HG02970 (cell line): Measurements from ENCODE around the gene ARHGAP10.

Source experiments
- ATAC-seq: cut with Tn5 transposase; IDR thresholded peaks from one replicate; pipeline ENCODE4 v1.9.1; 2021; ENCODE audit warnings: mild to moderate bottlenecking, moderate library complexity, moderate number of reproducible peaks; ENCODE audit not compliant: unreplicated experiment, low FRiP score

Gene ARHGAP10

GRCh38 chr4:147941373-147941772 lies 209.5 kb downstream of the ARHGAP10 start:
- no peak for ATAC-seq

DNA sequence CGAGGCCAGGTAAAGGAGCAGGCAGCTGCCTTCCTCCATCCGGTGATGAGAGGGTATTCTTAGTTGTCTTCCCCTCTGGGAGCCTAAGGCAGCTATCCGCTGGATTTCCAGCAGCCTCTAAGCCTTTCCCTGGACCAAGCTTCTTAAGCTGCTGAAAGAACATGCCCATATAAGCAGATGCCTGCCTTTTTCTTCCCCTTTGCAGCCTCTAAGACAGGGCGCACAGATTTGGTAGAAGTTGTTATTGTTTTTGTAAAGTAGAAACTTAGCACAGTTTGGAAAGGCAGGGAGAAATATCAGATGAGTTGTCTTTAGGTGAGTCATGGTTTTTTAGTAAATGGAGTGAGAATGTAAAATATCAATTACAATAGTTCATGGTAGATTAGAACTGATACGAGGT lies 210.8 kb downstream of the ARHGAP10 start:
- ATAC-seq = peak; percentile 31

GRCh38 chr4:147943159-147943638 lies 211.3 kb downstream of the ARHGAP10 start:
- peak; percentile 88 for ATAC-seq

GRCh38 chr4:147944249-147944648 lies 212.4 kb downstream of the ARHGAP10 start:
- no peak for ATAC-seq

DNA sequence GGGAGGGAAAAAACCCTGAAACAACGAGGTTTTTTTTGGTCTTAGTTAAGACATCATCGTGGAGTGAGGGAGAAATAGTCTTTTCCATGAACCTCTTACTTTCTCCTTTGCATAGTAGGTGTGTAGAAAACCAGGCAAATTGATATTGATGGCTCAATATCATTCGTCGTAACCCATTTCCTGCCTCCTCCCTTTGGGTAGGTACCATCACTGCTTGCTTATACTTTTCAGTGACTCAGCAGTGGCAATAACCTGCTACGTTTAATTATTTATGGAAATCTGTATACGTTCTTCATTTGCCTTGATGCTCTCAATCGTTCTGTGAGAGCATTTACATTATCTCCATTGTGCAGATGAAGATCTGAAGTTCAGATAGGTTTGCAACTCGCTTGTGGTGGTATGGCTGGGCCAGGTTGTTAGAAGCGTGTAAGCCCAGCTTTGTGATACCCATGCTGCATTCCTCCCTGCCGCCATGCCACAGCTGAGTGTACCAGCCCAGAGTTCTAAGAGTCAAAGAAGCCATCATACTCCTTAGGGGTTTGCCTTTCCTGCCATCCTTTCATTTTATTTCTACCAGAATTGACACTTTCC lies 212.9 kb downstream of the ARHGAP10 start:
- ATAC-seq = no peak

DNA sequence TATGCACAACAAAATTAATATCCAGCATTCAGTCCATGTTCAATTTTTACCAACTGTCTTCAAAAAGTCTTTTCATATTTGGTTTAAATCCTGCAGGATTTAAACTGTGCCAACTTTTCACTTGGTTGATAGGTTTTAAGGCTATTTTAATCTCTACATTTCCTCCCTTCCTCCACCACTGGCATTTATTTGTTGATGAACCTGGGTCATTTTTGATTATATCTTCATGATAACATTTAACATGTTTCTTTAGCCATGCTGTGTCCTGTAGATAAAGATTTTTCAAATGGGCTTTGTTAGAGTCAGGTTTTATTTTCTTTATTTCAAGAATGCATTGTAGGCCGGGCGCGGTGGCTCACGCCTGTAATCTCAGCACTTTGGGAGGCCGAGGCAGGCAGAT lies 216.4 kb downstream of the ARHGAP10 start:
- no peak for ATAC-seq

- ATAC-seq = no peak
Observed at GRCh38 chr4:147950261-147950660, 218.4 kb downstream of the ARHGAP10 start.

- no peak for ATAC-seq
Observed at GRCh38 chr4:147950841-147951240, 219.0 kb downstream of the ARHGAP10 start.

DNA sequence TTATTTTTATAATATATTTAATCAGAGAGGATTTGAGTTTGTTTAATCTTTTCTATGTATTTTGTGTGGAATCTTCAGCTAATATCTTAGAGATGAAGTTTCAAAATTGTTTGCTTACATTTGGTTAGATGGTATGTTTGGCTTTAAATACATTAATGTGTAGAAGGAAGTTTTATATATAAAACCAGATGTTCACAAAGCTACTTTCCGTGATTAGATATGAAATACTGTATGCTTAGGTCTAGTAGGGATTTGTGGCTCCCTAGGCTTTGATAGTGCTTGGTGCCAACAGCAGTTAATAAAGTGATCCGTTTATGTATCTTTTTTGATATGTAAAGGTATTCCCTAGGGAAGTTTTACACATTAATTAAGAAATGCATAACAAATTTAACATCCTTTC lies 223.0 kb downstream of the ARHGAP10 start:
- ATAC-seq = no peak

DNA sequence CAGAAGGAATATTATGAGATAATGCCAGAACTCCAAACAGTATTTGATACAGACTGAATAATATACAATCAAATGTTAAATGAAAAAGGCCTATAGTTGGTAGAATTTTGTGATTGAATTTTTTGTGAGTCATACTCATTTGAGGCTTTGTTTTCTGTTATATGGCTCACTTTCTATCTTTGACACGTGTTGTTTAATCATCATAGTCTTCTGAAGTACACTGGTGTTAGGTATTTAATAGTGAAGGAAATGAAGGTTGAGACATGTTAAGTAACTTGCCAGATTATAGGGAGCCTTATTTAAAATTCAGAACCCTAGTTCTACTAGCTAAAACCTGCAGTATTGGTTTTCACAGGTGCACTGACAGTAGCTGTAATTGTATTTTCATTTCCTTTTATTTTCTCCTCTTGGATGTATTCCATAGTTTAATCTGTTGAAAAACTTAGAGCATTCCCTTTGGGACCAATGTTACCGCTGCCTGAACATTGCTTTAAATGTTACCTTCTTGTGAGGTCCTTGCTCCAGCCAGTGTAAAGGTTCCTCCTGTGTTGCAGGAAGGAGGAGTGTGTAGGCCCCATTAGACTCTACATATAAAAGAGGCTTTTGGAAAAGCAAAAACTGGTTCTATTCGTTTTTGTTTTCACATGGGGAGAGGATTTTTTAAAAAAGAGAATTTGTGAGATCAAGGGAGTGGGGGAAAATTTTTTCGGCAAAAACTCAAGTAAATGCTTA lies 224.1 kb downstream of the ARHGAP10 start:
- no peak for ATAC-seq

DNA sequence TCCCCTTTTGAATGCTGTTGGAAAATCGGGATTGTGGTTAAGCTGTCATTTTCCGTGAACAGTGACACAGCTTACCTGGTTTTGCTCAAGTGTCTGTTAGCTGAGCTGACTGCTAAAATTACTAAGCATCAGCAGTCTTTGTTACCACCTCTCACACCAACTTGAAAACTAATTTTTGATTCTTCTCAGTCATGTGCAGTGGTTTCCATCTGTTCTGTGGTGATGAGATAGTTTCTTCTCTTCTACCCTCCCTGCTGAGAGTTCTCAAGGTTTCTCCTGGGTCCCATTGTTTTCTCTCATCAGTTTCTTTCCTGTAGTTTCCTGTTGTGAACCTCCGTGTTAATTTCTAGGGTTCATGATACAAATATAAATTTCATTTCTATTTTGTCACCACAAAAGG lies 225.6 kb downstream of the ARHGAP10 start:
- ATAC-seq = no peak

DNA sequence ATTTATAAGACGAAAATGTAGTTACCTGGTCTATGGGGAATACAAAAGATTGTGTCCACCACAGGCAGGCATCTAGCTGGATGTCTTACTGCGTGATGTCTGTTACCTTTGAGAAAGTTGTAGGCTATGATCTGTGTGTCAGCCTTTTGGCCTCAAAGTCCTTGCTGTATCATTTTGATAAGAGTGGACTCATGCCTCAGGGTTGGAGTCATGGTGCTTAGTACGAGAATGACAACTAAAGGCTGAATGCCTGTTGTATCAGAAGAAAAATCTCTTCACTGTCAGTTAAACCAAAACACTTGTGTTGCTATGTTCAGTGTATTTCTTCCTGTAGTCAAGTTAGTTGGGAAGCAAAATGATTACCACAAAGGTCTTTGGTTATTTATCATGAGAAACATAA lies 226.2 kb downstream of the ARHGAP10 start:
- ATAC-seq = no peak

DNA sequence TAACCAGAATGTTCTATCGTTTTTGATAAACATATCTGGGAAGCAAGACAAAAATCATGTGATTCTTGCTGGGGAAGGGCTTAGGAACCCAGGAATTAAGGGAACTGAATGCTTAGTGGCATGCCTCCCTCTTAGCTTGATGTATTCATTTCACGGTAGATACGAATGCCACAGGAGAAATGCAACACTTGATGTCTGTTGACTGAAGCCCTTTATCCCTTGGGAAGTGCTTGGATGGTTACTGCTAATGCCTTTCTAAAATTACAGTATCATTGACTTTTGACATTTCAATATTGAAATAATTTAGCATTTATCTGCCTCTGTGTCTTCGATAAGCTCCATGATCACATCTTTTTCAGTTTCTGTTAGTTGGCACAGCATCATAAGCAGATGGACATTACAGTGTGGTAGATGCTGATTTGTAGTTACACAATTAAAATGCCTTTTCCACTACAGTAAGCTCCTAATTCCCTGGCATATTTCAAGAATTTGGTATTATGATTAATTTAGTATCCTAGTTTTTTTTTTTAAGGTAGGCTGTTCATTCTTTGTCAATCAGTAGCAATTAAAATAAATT lies 226.7 kb downstream of the ARHGAP10 start:
- no peak for ATAC-seq

DNA sequence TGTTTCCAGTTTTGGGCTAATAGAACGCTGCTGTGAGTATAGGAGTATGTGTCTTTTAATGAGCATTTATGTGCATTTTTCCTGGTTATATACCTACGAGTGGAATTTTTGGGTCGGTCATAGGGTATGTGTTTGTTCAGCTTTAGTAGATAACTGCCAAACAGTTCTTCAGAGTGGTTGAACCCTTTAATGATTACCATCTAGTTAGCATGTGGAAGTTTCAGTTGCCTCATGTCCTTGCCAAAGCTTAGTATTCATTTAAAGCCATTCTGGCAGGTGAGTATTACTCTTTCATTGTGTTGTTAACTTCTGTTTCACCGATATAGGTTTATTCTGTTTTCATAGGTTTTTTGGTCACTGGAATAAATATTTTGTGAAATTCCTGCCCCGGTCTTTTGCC lies 229.1 kb downstream of the ARHGAP10 start:
- ATAC-seq = peak; percentile 60

- ATAC-seq = no peak
Observed at GRCh38 chr4:147963839-147964238, 232.0 kb downstream of the ARHGAP10 start.

DNA sequence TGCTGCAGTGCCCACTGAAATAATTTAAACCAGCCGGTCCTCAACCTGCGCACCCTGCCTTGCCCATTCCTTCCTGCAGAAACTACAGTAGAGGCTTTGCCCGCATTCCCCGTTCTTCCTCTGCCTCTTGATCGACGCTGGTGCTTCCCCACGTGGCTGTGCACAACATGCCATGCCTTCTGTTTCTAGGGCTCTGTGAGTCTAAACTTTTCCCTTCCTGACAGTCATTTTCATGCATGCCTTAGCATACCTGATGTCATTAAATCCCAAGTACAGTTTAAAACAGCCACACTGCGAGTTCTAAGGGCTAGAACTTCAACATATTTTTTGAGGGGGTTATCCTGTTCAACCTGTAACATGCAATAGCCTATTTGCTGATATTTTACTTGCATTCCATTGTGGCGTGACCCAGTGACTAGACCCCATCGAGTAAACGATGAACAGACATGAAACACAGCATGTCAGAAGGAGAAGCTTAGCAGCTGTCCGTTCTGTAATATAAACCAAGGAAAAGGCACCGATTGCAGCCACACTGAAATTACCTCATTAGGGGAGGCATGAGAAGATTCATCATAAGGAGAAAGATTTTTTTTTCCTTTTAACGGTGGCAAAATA lies 232.5 kb downstream of the ARHGAP10 start:
- ATAC-seq = no peak

DNA sequence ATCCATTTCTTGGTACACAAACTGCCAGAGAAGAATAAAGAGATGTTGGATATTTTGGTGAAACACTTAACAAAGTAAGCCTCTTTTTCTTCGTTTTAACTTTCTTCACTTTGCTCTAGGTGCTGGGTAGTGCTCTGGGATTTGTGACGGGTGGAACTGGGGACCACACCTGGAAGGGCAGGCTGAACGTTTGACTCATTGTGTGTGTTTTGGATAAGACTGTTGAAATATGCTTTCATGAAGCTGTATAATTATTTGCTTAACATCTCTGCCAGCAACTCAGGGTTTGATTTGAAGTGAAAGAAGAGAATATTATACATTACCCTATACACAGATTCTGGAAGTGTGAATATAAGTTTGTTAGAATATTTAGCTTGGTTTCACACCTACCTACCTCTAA lies 233.2 kb downstream of the ARHGAP10 start:
- ATAC-seq = no peak

DNA sequence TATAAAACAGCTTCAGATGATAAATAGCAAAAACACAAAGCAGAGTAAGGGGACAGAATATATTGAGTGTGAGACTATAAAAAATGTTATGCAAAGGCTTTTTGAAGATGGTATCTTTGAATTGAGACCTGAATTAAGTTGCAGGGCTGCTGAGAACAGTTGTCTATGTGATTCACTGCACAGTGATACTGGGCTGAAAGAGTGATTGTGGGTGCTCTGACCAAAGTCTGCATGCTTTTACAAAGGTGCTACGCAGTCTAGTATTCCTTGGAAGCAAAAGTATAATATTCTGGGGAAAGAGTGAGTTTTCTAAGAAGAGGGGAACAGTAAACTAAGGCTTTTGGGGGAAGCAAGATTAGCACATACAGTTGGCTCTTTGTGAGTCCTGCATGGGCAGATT lies 234.0 kb downstream of the ARHGAP10 start:
- ATAC-seq = no peak

- ATAC-seq = no peak
Observed at GRCh38 chr4:147968641-147969040, 236.8 kb downstream of the ARHGAP10 start.

DNA sequence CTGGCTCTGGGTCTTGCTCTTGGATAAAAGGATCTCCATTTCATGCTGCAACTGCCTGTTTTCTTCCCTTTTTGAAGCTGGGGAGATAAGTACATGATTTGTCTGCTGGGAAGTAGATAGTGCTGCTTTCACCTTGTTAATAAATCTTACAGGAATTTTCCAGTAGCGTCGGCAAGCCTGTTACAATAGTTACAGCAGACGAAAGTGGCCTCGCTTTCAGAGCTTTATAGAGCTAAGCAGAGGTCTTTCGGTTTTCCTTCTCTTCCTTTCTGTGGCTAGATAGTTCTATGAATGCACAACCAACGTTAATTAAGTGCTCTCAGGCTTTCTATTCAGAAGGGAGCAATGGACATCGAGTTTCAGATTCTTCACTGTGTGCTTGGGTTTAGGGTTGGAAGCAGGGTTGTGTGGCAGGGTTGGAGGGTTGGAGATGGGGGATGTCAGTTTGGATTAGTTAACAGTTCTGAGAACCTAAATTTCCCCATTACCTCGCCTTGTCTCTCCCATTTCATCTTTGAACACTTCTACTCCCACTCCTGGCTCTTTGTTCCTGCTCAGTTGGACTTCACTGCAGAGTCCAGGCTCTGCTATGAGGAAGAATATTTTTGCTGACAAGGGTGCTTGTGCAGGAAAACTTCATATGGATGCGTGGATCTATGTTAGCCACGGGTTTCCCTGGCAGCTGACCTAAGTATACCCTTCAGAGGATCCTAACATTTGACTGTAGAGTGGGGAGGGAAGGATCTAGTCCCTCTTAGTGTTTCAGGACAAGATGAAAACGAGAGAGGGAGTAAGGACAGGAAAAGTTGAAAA lies 237.9 kb downstream of the ARHGAP10 start:
- ATAC-seq = peak; percentile 50

DNA sequence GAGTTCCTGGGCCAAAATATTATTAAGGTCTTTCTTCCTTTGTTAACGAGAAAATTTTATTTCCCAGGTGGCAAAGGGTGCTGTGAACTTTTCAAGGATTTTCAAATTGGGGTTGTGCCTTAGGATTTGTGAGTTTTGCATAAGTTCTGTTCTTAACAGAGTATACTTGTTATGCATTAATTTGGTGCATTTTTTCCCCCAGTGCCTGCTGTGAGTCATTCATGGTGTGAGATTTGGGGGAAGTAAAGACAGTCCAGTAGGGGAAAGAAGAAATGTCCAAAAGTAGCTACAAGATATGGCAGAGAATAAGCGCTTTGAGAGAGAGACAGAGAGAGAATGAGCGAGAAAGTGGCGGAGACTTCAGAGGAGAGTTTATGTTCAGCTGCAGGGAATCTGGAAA lies 239.2 kb downstream of the ARHGAP10 start:
- no peak for ATAC-seq
